ENCODE data around the gene TCEANC.

The TCEANC gene

GRCh38 chrX:13698432-13698831 is 45.5 kb downstream of the TCEANC start:
- H3K36me3 ChIP-seq (ENCODE audit: control insufficient read depth, insufficient read depth, low read length) = no peaks in the 10 kb centered on the region
- no peak overlapping the region for H3K27ac ChIP-seq (ENCODE audit: insufficient read depth, low read depth, low read length, poor library complexity, severe bottlenecking)
- H3K27me3 ChIP-seq (ENCODE audit: control insufficient read depth, insufficient read depth, low read length, poor library complexity, severe bottlenecking) = no peaks in the 10 kb centered on the region
- H3K9me3 ChIP-seq (ENCODE audit: control insufficient read depth, low read length) = no peaks in the 10 kb centered on the region
- 80% methylated on average over 1 of the region's 1 CpG; no CpG with 5 or more reads in 1 of the 2 experiments for WGBS, 2 experiments
- no peaks in the 10 kb centered on the region for H3K4me1 ChIP-seq (ENCODE audit: control insufficient read depth, insufficient read depth, low read length)
- no peak overlapping the region for H3K4me3 ChIP-seq (ENCODE audit: insufficient read depth, low read depth, low read length)

DNA sequence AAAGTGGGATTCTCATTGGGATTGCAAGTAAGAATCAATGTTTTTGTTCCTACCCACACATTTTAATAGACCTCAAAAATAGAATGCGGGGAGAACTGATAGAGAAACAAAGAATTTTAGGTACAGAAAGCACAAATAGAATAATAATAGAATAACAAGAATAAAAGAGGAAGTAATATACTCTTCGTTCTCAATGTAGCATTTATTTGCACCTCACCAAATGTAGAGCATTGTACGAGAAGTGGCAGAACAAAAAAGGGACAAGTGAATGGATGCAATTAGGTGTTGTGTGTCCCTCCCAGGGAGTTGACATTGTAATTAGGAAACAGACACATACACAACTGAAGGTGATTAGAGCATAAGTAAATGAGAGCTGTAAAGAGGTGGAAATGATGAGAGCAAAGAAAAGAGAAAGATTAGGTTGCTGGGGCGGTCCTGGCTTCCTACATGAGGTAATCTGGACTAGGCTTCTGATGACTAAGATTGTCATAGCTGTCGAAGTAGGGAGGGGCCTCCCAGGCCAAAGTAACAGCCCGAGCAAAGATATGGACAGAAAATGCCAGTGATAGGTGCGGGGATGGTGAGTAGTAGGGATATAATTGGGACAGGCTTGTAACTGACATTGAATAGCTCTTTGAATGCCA is 46.4 kb downstream of the TCEANC start:
- Histone ChIP-seq H3K9me3 (ENCODE audit: control insufficient read depth, low read length) (no peaks in the 10 kb centered on the region), H3K36me3 (ENCODE audit: control insufficient read depth, insufficient read depth, low read length) (no peaks in the 10 kb centered on the region), H3K27ac (ENCODE audit: insufficient read depth, low read depth, low read length, poor library complexity, severe bottlenecking) (no peak overlapping the region), H3K4me3 (ENCODE audit: insufficient read depth, low read depth, low read length) (no peak overlapping the region), H3K27me3 (ENCODE audit: control insufficient read depth, insufficient read depth, low read length, poor library complexity, severe bottlenecking) (no peaks in the 10 kb centered on the region), H3K4me1 (ENCODE audit: control insufficient read depth, insufficient read depth, low read length) (no peaks in the 10 kb centered on the region)
- 86 to 87% methylated on average over 4 to 5 of the region's 7 CpGs for WGBS, 2 experiments

- 94 to 100% methylated on average over 4 of the region's 4 CpGs for WGBS, 2 experiments
- no peaks in the 10 kb centered on the region for H3K4me1 ChIP-seq (ENCODE audit: control insufficient read depth, insufficient read depth, low read length)
- no peaks in the 10 kb centered on the region for H3K27me3 ChIP-seq (ENCODE audit: control insufficient read depth, insufficient read depth, low read length, poor library complexity, severe bottlenecking)
- H3K4me3 ChIP-seq (ENCODE audit: insufficient read depth, low read depth, low read length) = no peak overlapping the region
- no peaks in the 10 kb centered on the region for H3K36me3 ChIP-seq (ENCODE audit: control insufficient read depth, insufficient read depth, low read length)
- H3K9me3 ChIP-seq (ENCODE audit: control insufficient read depth, low read length) = no peaks in the 10 kb centered on the region
- H3K27ac ChIP-seq (ENCODE audit: insufficient read depth, low read depth, low read length, poor library complexity, severe bottlenecking) = no peak overlapping the region
These were observed 47.4 kb downstream of the TCEANC start for GRCh38 chrX:13700380-13700779.

GRCh38 chrX:13702111-13702789 is 49.3 kb downstream of the TCEANC start:
- no peak overlapping the region for H3K4me3 ChIP-seq (ENCODE audit: insufficient read depth, low read depth, low read length)
- H3K27ac ChIP-seq (ENCODE audit: insufficient read depth, low read depth, low read length, poor library complexity, severe bottlenecking) = no peak overlapping the region
- 84 to 91% methylated on average over 4 to 5 of the region's 5 CpGs for WGBS, 2 experiments
- H3K4me1 ChIP-seq (ENCODE audit: control insufficient read depth, insufficient read depth, low read length) = no peaks in the 10 kb centered on the region
- H3K27me3 ChIP-seq (ENCODE audit: control insufficient read depth, insufficient read depth, low read length, poor library complexity, severe bottlenecking) = no peaks in the 10 kb centered on the region
- H3K36me3 ChIP-seq (ENCODE audit: control insufficient read depth, insufficient read depth, low read length) = no peaks in the 10 kb centered on the region
- no peaks in the 10 kb centered on the region for H3K9me3 ChIP-seq (ENCODE audit: control insufficient read depth, low read length)

- H3K4me3 ChIP-seq (ENCODE audit: insufficient read depth, low read depth, low read length) = no peak overlapping the region
- no peaks in the 10 kb centered on the region for H3K9me3 ChIP-seq (ENCODE audit: control insufficient read depth, low read length)
- H3K27me3 ChIP-seq (ENCODE audit: control insufficient read depth, insufficient read depth, low read length, poor library complexity, severe bottlenecking) = no peaks in the 10 kb centered on the region
- WGBS, 2 experiments = 95 to 100% methylated on average over 1 to 3 of the region's 3 CpGs
- H3K27ac ChIP-seq (ENCODE audit: insufficient read depth, low read depth, low read length, poor library complexity, severe bottlenecking) = no peak overlapping the region
- H3K4me1 ChIP-seq (ENCODE audit: control insufficient read depth, insufficient read depth, low read length) = no peaks in the 10 kb centered on the region
- no peaks in the 10 kb centered on the region for H3K36me3 ChIP-seq (ENCODE audit: control insufficient read depth, insufficient read depth, low read length)
These were observed 50.2 kb downstream of the TCEANC start for GRCh38 chrX:13703135-13703534.

GRCh38 chrX:13703589-13703988 is 50.6 kb downstream of the TCEANC start:
- Histone ChIP-seq H3K9me3 (ENCODE audit: control insufficient read depth, low read length) (no peaks in the 10 kb centered on the region), H3K27me3 (ENCODE audit: control insufficient read depth, insufficient read depth, low read length, poor library complexity, severe bottlenecking) (no peaks in the 10 kb centered on the region), H3K27ac (ENCODE audit: insufficient read depth, low read depth, low read length, poor library complexity, severe bottlenecking) (no peak overlapping the region), H3K36me3 (ENCODE audit: control insufficient read depth, insufficient read depth, low read length) (no peaks in the 10 kb centered on the region), H3K4me3 (ENCODE audit: insufficient read depth, low read depth, low read length) (no peak overlapping the region), H3K4me1 (ENCODE audit: control insufficient read depth, insufficient read depth, low read length) (no peaks in the 10 kb centered on the region)
- 93 to 96% methylated on average over 3 of the region's 3 CpGs for WGBS, 2 experiments

- WGBS, 2 experiments = 90 to 93% methylated on average over 4 of the region's 4 CpGs
- Histone ChIP-seq H3K9me3 (ENCODE audit: control insufficient read depth, low read length) (no peaks in the 10 kb centered on the region), H3K4me3 (ENCODE audit: insufficient read depth, low read depth, low read length) (no peak overlapping the region), H3K27me3 (ENCODE audit: control insufficient read depth, insufficient read depth, low read length, poor library complexity, severe bottlenecking) (no peaks in the 10 kb centered on the region), H3K36me3 (ENCODE audit: control insufficient read depth, insufficient read depth, low read length) (peaks cover 7% of the 10 kb centered on the region), H3K4me1 (ENCODE audit: control insufficient read depth, insufficient read depth, low read length) (no peaks in the 10 kb centered on the region), H3K27ac (ENCODE audit: insufficient read depth, low read depth, low read length, poor library complexity, severe bottlenecking) (no peak overlapping the region)
These were observed 58.2 kb downstream of the TCEANC start for GRCh38 chrX:13711141-13711540.
